IMR-90 (cell line): ENCODE data around the gene ROBO2. TPM values are rescaled to one million over a fixed set of nuclear protein-coding genes. Genes with fewer than 3 reads are reported as not detected.

ENCODE experiments used
- ATAC-seq: fragments of 200-7000 bp; cut with Tn5 transposase; 2 replicates; pipeline ENCODE4 v1.9.1; 2020; ENCODE audit warnings: low read depth, mild to moderate bottlenecking, moderate library complexity
- BruUV-seq: library from RNA; stranded (reverse); fragments of 400-500 nt; replicated peaks from 2 replicates; lab custom pipeline; 2021; lab: Mats Ljungman, UMichigan
- CTCF ChIA-PET: fragments of 300-600 bp; formaldehyde crosslinking; extraction: SDS; loops from one replicate; lab custom pipeline; 2021; ENCODE audit warnings: antibody characterized with exemption; lab: Yijun Ruan, JAX
- POLR2A ChIA-PET: fragments of 300-600 bp; sonication (Branson Sonifier 250); formaldehyde crosslinking; loops from one replicate; lab custom pipeline; 2022; ENCODE audit warnings: antibody characterized with exemption; ENCODE audit not compliant: unreplicated experiment; lab: Charles Lee
- DNase-seq: peaks from one replicate; pipeline ENCODE4 v3.0.0; 2013
- H2AFZ ChIP-seq: replicated peaks from 2 replicates; pipeline ENCODE3; 2013; ENCODE audit warnings: low read length, mild to moderate bottlenecking; ENCODE audit not compliant: poor library complexity
- H2AK5ac ChIP-seq: 2 replicates; pipeline ENCODE4 v1.6.1; 2013; ENCODE audit warnings: low read depth, low read length, inconsistent platforms
- H2AK9ac ChIP-seq: replicated peaks from 2 replicates; pipeline ENCODE3; 2013; ENCODE audit warnings: mild to moderate bottlenecking, low read depth, low read length, moderate library complexity; ENCODE audit not compliant: poor library complexity
- H2BK120ac ChIP-seq: 2 replicates; pipeline ENCODE4 v1.6.1; 2013; ENCODE audit warnings: low read depth, low read length, inconsistent platforms
- H2BK15ac ChIP-seq: 3 replicates; pipeline ENCODE4 v1.6.1; 2013; ENCODE audit warnings: low read depth, low read length, inconsistent platforms
- H2BK20ac ChIP-seq: 2 replicates; pipeline ENCODE4 v1.6.1; 2013; ENCODE audit warnings: low read depth, mild to moderate bottlenecking, inconsistent platforms, low read length, moderate library complexity
- H2BK5ac ChIP-seq: 2 replicates; pipeline ENCODE4 v1.6.1; 2013; ENCODE audit warnings: mild to moderate bottlenecking, low read depth, low read length, inconsistent platforms; ENCODE audit not compliant: poor library complexity, severe bottlenecking
- H3K14ac ChIP-seq: replicated peaks from 2 replicates; pipeline ENCODE4 v1.6.1; 2013; ENCODE audit warnings: low read depth, low read length, inconsistent platforms
- H3K18ac ChIP-seq: 2 replicates; pipeline ENCODE4 v1.6.1; 2013; ENCODE audit warnings: low read depth, low read length, control low read depth
- H3K23ac ChIP-seq: 2 replicates; pipeline ENCODE4 v1.6.1; 2013; ENCODE audit warnings: low read depth, low read length, inconsistent platforms
- H3K27ac ChIP-seq: 2 replicates; pipeline ENCODE4 v1.5.1; 2013; ENCODE audit warnings: mild to moderate bottlenecking, control low read depth, low read length; ENCODE audit not compliant: insufficient read depth
- H3K27me3 ChIP-seq: 2 replicates; pipeline ENCODE4 v1.6.1; 2013; ENCODE audit warnings: low read length; ENCODE audit not compliant: control insufficient read depth, insufficient read depth
- H3K36me3 ChIP-seq: 2 replicates; pipeline ENCODE4 v1.6.1; 2013; ENCODE audit warnings: low read length, mixed read lengths; ENCODE audit not compliant: control insufficient read depth, insufficient read depth
- H3K4ac ChIP-seq: 2 replicates; pipeline ENCODE4 v1.6.1; 2013; ENCODE audit warnings: low read depth, low read length, inconsistent platforms
- H3K4me1 ChIP-seq: 2 replicates; pipeline ENCODE4 v1.6.1; 2013; ENCODE audit warnings: low read length, mixed read lengths; ENCODE audit not compliant: control insufficient read depth, insufficient read depth
- H3K4me2 ChIP-seq: 2 replicates; pipeline ENCODE4 v1.6.1; 2013; ENCODE audit warnings: low read depth, mild to moderate bottlenecking, control low read depth, low read length, moderate library complexity
- H3K4me3 ChIP-seq: 2 replicates; pipeline ENCODE4 v1.5.1; 2013; ENCODE audit warnings: low read depth, mild to moderate bottlenecking, control low read depth, low read length, moderate library complexity; ENCODE audit not compliant: insufficient read depth
- H3K56ac ChIP-seq: 2 replicates; pipeline ENCODE4 v1.6.1; 2013; ENCODE audit warnings: low read length, inconsistent platforms; ENCODE audit not compliant: insufficient read depth; ENCODE audit errors: extremely low read depth
- H3K79me1 ChIP-seq, 2 experiments: 2 replicates each; pipeline ENCODE4 v1.6.1; 2013; ENCODE audit warnings: low read length in 2 of 2, inconsistent platforms in 1 of 2, low read depth in 1 of 2
- H3K9ac ChIP-seq: 2 replicates; pipeline ENCODE4 v1.6.1; 2013; ENCODE audit warnings: low read depth, low read length, control low read depth
- H3K9me1 ChIP-seq: 2 replicates; pipeline ENCODE4 v1.6.1; 2013; ENCODE audit warnings: low read length, inconsistent platforms; ENCODE audit not compliant: insufficient read depth
- H3K9me3 ChIP-seq: 2 replicates; pipeline ENCODE4 v1.6.1; 2013; ENCODE audit warnings: low read length; ENCODE audit not compliant: control insufficient read depth, insufficient read depth
- H4K20me1 ChIP-seq: 2 replicates; pipeline ENCODE4 v1.6.1; 2013; ENCODE audit warnings: low read length, inconsistent platforms; ENCODE audit not compliant: insufficient read depth
- H4K5ac ChIP-seq: 2 replicates; pipeline ENCODE4 v1.6.1; 2013; ENCODE audit warnings: mild to moderate bottlenecking, low read depth, low read length, control low read depth
- H4K8ac ChIP-seq, 2 experiments: 2 replicates each; pipeline ENCODE4 v1.6.1; 2013; ENCODE audit warnings: low read depth in 2 of 2, low read length in 2 of 2, control low read depth in 1 of 2, inconsistent platforms in 1 of 2
- H4K91ac ChIP-seq: 2 replicates; pipeline ENCODE4 v1.6.1; 2013; ENCODE audit warnings: low read depth, low read length, inconsistent platforms; ENCODE audit not compliant: insufficient read depth
- BHLHE40 ChIP-seq: fragments of 150-350 bp; IDR thresholded peaks from 2 replicates; pipeline ENCODE4 v1.6.1; 2016; ENCODE audit warnings: mild to moderate bottlenecking, low read depth, low read length
- CEBPB ChIP-seq: IDR thresholded peaks from 2 replicates; pipeline ENCODE4 v1.6.1; 2012; ENCODE audit warnings: low read depth, low read length, improper control_type of control experiment
- CHD1 ChIP-seq: IDR thresholded peaks from 2 replicates; pipeline ENCODE4 v1.6.1; 2012; ENCODE audit warnings: low read depth, low read length, improper control_type of control experiment
- FOS ChIP-seq: fragments of 150-350 bp; IDR thresholded peaks from 2 replicates; pipeline ENCODE4 v1.6.1; 2016; ENCODE audit warnings: low read depth, low read length
- MAFK ChIP-seq: IDR thresholded peaks from 2 replicates; pipeline ENCODE4 v1.6.1; 2012; ENCODE audit warnings: low read depth, low read length, improper control_type of control experiment
- MAZ ChIP-seq: IDR thresholded peaks from 2 replicates; pipeline ENCODE4 v1.6.1; 2012; ENCODE audit warnings: low read depth, mild to moderate bottlenecking, low read length, improper control_type of control experiment, moderate library complexity, borderline replicate concordance
- MXI1 ChIP-seq: IDR thresholded peaks from 2 replicates; pipeline ENCODE4 v1.6.1; 2012; ENCODE audit warnings: low read depth, mild to moderate bottlenecking, low read length, moderate library complexity, borderline replicate concordance
- NFE2L2 ChIP-seq: fragments of 150-350 bp; IDR thresholded peaks from 2 replicates; pipeline ENCODE4 v1.6.1; 2016; ENCODE audit warnings: low read depth, mild to moderate bottlenecking, low read length
- POLR2A ChIP-seq: IDR thresholded peaks from 2 replicates; pipeline ENCODE4 v1.6.1; 2012; ENCODE audit warnings: mild to moderate bottlenecking, low read depth, low read length
- RAD21 ChIP-seq: IDR thresholded peaks from 2 replicates; pipeline ENCODE4 v1.6.1; 2012; ENCODE audit warnings: low read length, improper control_type of control experiment
- RCOR1 ChIP-seq: IDR thresholded peaks from 2 replicates; pipeline ENCODE4 v1.6.1; 2012; ENCODE audit warnings: mild to moderate bottlenecking, low read length, improper control_type of control experiment; ENCODE audit not compliant: insufficient replicate concordance
- RFX5 ChIP-seq: IDR thresholded peaks from 2 replicates; pipeline ENCODE4 v1.8.0; 2012; ENCODE audit warnings: low read depth, mild to moderate bottlenecking, low read length, moderate library complexity
- SMC3 ChIP-seq: fragments of 150-350 bp; IDR thresholded peaks from 2 replicates; pipeline ENCODE4 v1.6.1; 2016; ENCODE audit warnings: low read depth, mild to moderate bottlenecking, antibody characterized with exemption, low read length, moderate library complexity
- WGBS, 2 experiments: methylation state at CpG; one replicate each; pipeline versions ENCODE4 v1.1.5 to v1.1.7; 2013; ENCODE audit warnings: missing lambda C conversion rate in 2 of 2; ENCODE audit not compliant: insufficient read length in 1 of 2; ENCODE audit errors: extremely low coverage in 2 of 2; 5-methylcytosine and 5-hydroxymethylcytosine counted together
- dilution Hi-C: fragments of 300-500 bp; cut with HindIII; formaldehyde crosslinking; loops from one replicate; pipeline ENCODE4 v1.14.3; 2018; ENCODE audit warnings: low sequenced_read_pairs; ENCODE audit not compliant: unreplicated experiment
- in situ Hi-C: fragments of 300-500 bp; cut with MboI; formaldehyde crosslinking; loops from 3 replicates; pipeline ENCODE4 v1.14.3; 2019; ENCODE audit warnings: low sequenced_read_pairs, inconsistent platforms, mixed read lengths
- intact Hi-C: fragments of 100-400 bp; cut with micrococcal nuclease; formaldehyde crosslinking; loops from 2 replicates; pipeline ENCODE4 v1.10.0; 2022
- polyA plus RNA-seq, 3 experiments: library from polyadenylated mRNA; depleted of rRNA; stranded (reverse); fragments of >200 nt; gene quantifications; 2 replicates each; pipeline ENCODE4 v1.2.3, GENCODE V29; 2012; ENCODE audit warnings: low replicate concordance in 1 of 3
- total RNA-seq: library from RNA; depleted of rRNA; stranded (reverse); fragments of >200 nt; gene quantifications from 2 replicates; pipeline ENCODE4 v1.2.3, GENCODE V29; 2012
- TF ChIP-seq, protein P1 (sequence below): conservative IDR thresholded peaks from 2 replicates; pipeline ENCODE4 v1.5.1; 2012; ENCODE audit warnings: mild to moderate bottlenecking, low read depth, low read length, improper control_type of control experiment
- TF ChIP-seq, protein P2 (sequence below): fragments of 150-350 bp; IDR thresholded peaks from 2 replicates; pipeline ENCODE4 v1.6.1; 2016; ENCODE audit warnings: low read depth, mild to moderate bottlenecking, low read length, moderate library complexity, borderline replicate concordance
- TF ChIP-seq, protein P3 (sequence below): fragments of 150-350 bp; IDR thresholded peaks from 2 replicates; pipeline ENCODE4 v1.6.1; 2017; ENCODE audit warnings: mild to moderate bottlenecking, antibody characterized with exemption, low read length, low read depth

Gene ROBO2
- total and polyA plus RNA-seq, 2 of the 4 experiments (the other 2 are of a cell fraction), result 9.3 to 14.5 TPM

GRCh38 chr3:77394046-77394445 lies 354.1 kb downstream of the ROBO2 start:
- no peak for ATAC-seq
- no TSS peak for BruUV-seq
- H3K27me3 ChIP-seq, result no peaks in the 10 kb centered on the region

More at GRCh38 chr3:77394046-77394445, 354.1 kb downstream of the ROBO2 start:
- no CpG with 5 or more reads among the region's 5 CpGs for WGBS, 2 experiments
- H4K8ac ChIP-seq, result no peak overlapping the region
- H3K23ac ChIP-seq, result no peak overlapping the region
- no peak overlapping the region for H3K18ac ChIP-seq
- in situ Hi-C loops, result no loop called here
- no peak overlapping the region for H3K9ac ChIP-seq
- H4K20me1 ChIP-seq, result no peaks in the 10 kb centered on the region
- DNase-seq, result no peak
- no peaks in the 10 kb centered on the region for H3K79me1 ChIP-seq
- no peak overlapping the region for H3K56ac ChIP-seq
- intact Hi-C loops, result no loop called here
- ChIA-PET CTCF (no interaction called here), POLR2A (no interaction called here)
- H2AFZ ChIP-seq, result no peak overlapping the region
- no peaks in the 10 kb centered on the region for H3K9me1 ChIP-seq
- no peak overlapping the region for H2BK120ac ChIP-seq
- no peaks in the 10 kb centered on the region for H3K4me1 ChIP-seq
- H2BK15ac ChIP-seq, result no peak overlapping the region
- H3K9me3 ChIP-seq, result no peaks in the 10 kb centered on the region
- no peak overlapping the region for H2AK9ac ChIP-seq
- dilution Hi-C loops, result no loop called here
- no peak overlapping the region for H3K4me3 ChIP-seq
- TF ChIP-seq RFX5 (no peak), RAD21 (no peak), CHD1 (no peak), POLR2A (no peak), SMC3 (no peak), RCOR1 (no peak), CEBPB (no peak), MAFK (no peak), MAZ (no peak), FOS (no peak), MXI1 (no peak), BHLHE40 (no peak), NFE2L2 (no peak)
- TF ChIP-seq, protein P1, sequence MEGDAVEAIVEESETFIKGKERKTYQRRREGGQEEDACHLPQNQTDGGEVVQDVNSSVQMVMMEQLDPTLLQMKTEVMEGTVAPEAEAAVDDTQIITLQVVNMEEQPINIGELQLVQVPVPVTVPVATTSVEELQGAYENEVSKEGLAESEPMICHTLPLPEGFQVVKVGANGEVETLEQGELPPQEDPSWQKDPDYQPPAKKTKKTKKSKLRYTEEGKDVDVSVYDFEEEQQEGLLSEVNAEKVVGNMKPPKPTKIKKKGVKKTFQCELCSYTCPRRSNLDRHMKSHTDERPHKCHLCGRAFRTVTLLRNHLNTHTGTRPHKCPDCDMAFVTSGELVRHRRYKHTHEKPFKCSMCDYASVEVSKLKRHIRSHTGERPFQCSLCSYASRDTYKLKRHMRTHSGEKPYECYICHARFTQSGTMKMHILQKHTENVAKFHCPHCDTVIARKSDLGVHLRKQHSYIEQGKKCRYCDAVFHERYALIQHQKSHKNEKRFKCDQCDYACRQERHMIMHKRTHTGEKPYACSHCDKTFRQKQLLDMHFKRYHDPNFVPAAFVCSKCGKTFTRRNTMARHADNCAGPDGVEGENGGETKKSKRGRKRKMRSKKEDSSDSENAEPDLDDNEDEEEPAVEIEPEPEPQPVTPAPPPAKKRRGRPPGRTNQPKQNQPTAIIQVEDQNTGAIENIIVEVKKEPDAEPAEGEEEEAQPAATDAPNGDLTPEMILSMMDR, result no peak
- TF ChIP-seq, protein P2, sequence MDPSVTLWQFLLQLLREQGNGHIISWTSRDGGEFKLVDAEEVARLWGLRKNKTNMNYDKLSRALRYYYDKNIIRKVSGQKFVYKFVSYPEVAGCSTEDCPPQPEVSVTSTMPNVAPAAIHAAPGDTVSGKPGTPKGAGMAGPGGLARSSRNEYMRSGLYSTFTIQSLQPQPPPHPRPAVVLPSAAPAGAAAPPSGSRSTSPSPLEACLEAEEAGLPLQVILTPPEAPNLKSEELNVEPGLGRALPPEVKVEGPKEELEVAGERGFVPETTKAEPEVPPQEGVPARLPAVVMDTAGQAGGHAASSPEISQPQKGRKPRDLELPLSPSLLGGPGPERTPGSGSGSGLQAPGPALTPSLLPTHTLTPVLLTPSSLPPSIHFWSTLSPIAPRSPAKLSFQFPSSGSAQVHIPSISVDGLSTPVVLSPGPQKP, result no peak
- TF ChIP-seq, protein P3, sequence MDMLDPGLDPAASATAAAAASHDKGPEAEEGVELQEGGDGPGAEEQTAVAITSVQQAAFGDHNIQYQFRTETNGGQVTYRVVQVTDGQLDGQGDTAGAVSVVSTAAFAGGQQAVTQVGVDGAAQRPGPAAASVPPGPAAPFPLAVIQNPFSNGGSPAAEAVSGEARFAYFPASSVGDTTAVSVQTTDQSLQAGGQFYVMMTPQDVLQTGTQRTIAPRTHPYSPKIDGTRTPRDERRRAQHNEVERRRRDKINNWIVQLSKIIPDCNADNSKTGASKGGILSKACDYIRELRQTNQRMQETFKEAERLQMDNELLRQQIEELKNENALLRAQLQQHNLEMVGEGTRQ, result no peak
- H2AK5ac ChIP-seq, result no peak overlapping the region
- H3K4me2 ChIP-seq, result no peak overlapping the region
- no peak overlapping the region for H3K4ac ChIP-seq
- no peak overlapping the region for H2BK20ac ChIP-seq
- H3K14ac ChIP-seq, result no peak overlapping the region
- no peaks in the 10 kb centered on the region for H3K36me3 ChIP-seq
- H4K5ac ChIP-seq, result no peak overlapping the region
- H3K27ac ChIP-seq, result no peak overlapping the region
- no peak overlapping the region for H4K91ac ChIP-seq
- no peak overlapping the region for H2BK5ac ChIP-seq
